HepG2 (cell line): ENCODE data around the gene CARD9. TPM values are rescaled to one million over a fixed set of nuclear protein-coding genes. Genes with fewer than 3 reads are reported as not detected.

Experiments used
- ADNP ChIP-seq: sonication (generic); formaldehyde crosslinking; IDR thresholded peaks from 2 replicates; pipeline ENCODE4 v1.4.0; 2020; ENCODE audit warnings: missing genetic modification reagents
- AHR ChIP-seq: IDR thresholded peaks from 2 replicates; pipeline ENCODE4 v1.6.1; 2018; ENCODE audit warnings: missing genetic modification reagents, missing compliant biosample characterization
- ELF1 ChIP-seq: sonication (generic); formaldehyde crosslinking; IDR thresholded peaks from 2 replicates; pipeline ENCODE4 v1.4.0; 2020; ENCODE audit warnings: missing genetic modification reagents
- HNRNPK ChIP-seq: fragments of 200-400 bp; formaldehyde crosslinking; IDR thresholded peaks from 2 replicates; pipeline ENCODE4 v1.6.1; 2018; ENCODE audit warnings: low read length, low read depth, moderate library complexity, mild to moderate bottlenecking; ENCODE audit not compliant: poor library complexity, severe bottlenecking
- IRF2 ChIP-seq: IDR thresholded peaks from 2 replicates; pipeline ENCODE4 v1.6.1; 2018; ENCODE audit warnings: missing genetic modification reagents, missing compliant biosample characterization
- KLF13 ChIP-seq: sonication (generic); formaldehyde crosslinking; IDR thresholded peaks from 2 replicates; pipeline ENCODE4 v1.4.0; 2020; ENCODE audit warnings: mild to moderate bottlenecking, missing genetic modification reagents
- MEF2D ChIP-seq: sonication (generic); formaldehyde crosslinking; IDR thresholded peaks from 2 replicates; pipeline ENCODE4 v1.5.1; 2020; ENCODE audit warnings: mild to moderate bottlenecking, missing genetic modification reagents
- PTBP1 ChIP-seq: fragments of 200-400 bp; formaldehyde crosslinking; IDR thresholded peaks from 2 replicates; pipeline ENCODE4 v1.6.1; 2018; ENCODE audit warnings: low read length, low read depth; ENCODE audit not compliant: poor library complexity, severe bottlenecking
- RFX5 ChIP-seq: IDR thresholded peaks from 2 replicates; pipeline ENCODE4 v1.6.1; 2011; ENCODE audit warnings: low read depth, low read length, improper control_type of control experiment
- SMAD1 ChIP-seq: sonication (generic); formaldehyde crosslinking; IDR thresholded peaks from 2 replicates; pipeline ENCODE4 v1.4.0; 2020; ENCODE audit warnings: missing genetic modification reagents, low read depth, mild to moderate bottlenecking, borderline replicate concordance
- SRSF9 ChIP-seq: fragments of 200-400 bp; formaldehyde crosslinking; IDR thresholded peaks from 2 replicates; pipeline ENCODE4 v1.6.1; 2018; ENCODE audit warnings: borderline replicate concordance, mild to moderate bottlenecking, low read depth, low read length; ENCODE audit not compliant: insufficient read depth, poor library complexity, severe bottlenecking
- SSRP1 ChIP-seq: IDR thresholded peaks from 2 replicates; pipeline ENCODE4 v1.6.1; 2016; ENCODE audit warnings: control low read depth
- TBX3 ChIP-seq: fragments of 450-650 bp; IDR thresholded peaks from 2 replicates; pipeline ENCODE4 v1.6.1; 2017; ENCODE audit warnings: antibody characterized with exemption, mild to moderate bottlenecking, inconsistent platforms, borderline replicate concordance
- THYN1 ChIP-seq: sonication (generic); formaldehyde crosslinking; IDR thresholded peaks from 2 replicates; pipeline ENCODE4 v1.8.1; 2023; ENCODE audit warnings: low read depth, mild to moderate bottlenecking, moderate library complexity, missing genetic modification reagents, borderline replicate concordance
- ZBTB42 ChIP-seq: sonication (generic); formaldehyde crosslinking; IDR thresholded peaks from 2 replicates; pipeline ENCODE4 v1.5.0; 2020; ENCODE audit warnings: mild to moderate bottlenecking, missing genetic modification reagents
- ZFP90 ChIP-seq: sonication (generic); formaldehyde crosslinking; IDR thresholded peaks from 2 replicates; pipeline ENCODE4 v1.8.0; 2022; ENCODE audit warnings: missing genetic modification reagents, mild to moderate bottlenecking, inconsistent platforms, borderline replicate concordance
- ZFYVE20 ChIP-seq: sonication (generic); formaldehyde crosslinking; IDR thresholded peaks from 2 replicates; pipeline ENCODE4 v1.8.0; 2023; ENCODE audit warnings: low read depth, mild to moderate bottlenecking, moderate library complexity, missing genetic modification reagents, borderline replicate concordance
- ZMYM2 ChIP-seq: sonication (generic); formaldehyde crosslinking; IDR thresholded peaks from 2 replicates; pipeline ENCODE4 v1.8.0; 2022; ENCODE audit warnings: mild to moderate bottlenecking, missing genetic modification reagents
- ZNF20 ChIP-seq: sonication (generic); formaldehyde crosslinking; IDR thresholded peaks from 2 replicates; pipeline ENCODE4 v1.4.0; 2020; ENCODE audit warnings: mild to moderate bottlenecking, moderate library complexity, missing genetic modification reagents
- ZNF224 ChIP-seq: sonication (generic); formaldehyde crosslinking; IDR thresholded peaks from 2 replicates; pipeline ENCODE4 v1.5.0; 2020; ENCODE audit warnings: mild to moderate bottlenecking, missing genetic modification reagents
- ZNF260 ChIP-seq: sonication (generic); formaldehyde crosslinking; IDR thresholded peaks from 2 replicates; pipeline ENCODE4 v1.4.0; 2020; ENCODE audit warnings: missing genetic modification reagents, low read depth, mild to moderate bottlenecking, borderline replicate concordance
- ZNF614 ChIP-seq: IDR thresholded peaks from 2 replicates; pipeline ENCODE4 v1.6.1; 2018; ENCODE audit warnings: missing biosample characterization, missing genetic modification reagents, inconsistent platforms, borderline replicate concordance
- ZNF761 ChIP-seq: sonication (generic); formaldehyde crosslinking; conservative IDR thresholded peaks from 2 replicates; pipeline ENCODE4 v1.4.0; 2020; ENCODE audit warnings: mild to moderate bottlenecking, missing genetic modification reagents
- ZNF768 ChIP-seq: sonication (generic); formaldehyde crosslinking; IDR thresholded peaks from 2 replicates; pipeline ENCODE4 v1.4.0; 2020; ENCODE audit warnings: missing genetic modification reagents
- ZSCAN22 ChIP-seq: sonication (generic); formaldehyde crosslinking; IDR thresholded peaks from 2 replicates; pipeline ENCODE4 v1.4.0; 2020; ENCODE audit warnings: mild to moderate bottlenecking, missing genetic modification reagents
- ZSCAN25 ChIP-seq: sonication (generic); formaldehyde crosslinking; IDR thresholded peaks from 2 replicates; pipeline ENCODE4 v1.8.0; 2022; ENCODE audit warnings: mild to moderate bottlenecking, missing genetic modification reagents
- ZSCAN31 ChIP-seq: sonication (generic); formaldehyde crosslinking; IDR thresholded peaks from 2 replicates; pipeline ENCODE4 v1.5.0; 2020; ENCODE audit warnings: low read depth, mild to moderate bottlenecking, missing genetic modification reagents
- polyA plus RNA-seq, 8 experiments: library from polyadenylated mRNA; depleted of rRNA in 3 of 8; stranded (reverse) in 7 of 8; unstranded in 1 of 8; fragments of >200 nt; fragmentation: Illumina TruSeq in 4 of 8; extraction: Trizol in 4 of 8; gene quantifications; 2 replicates each; pipeline versions ENCODE4 v1.2.1 to v1.2.3, GENCODE V29; 2011 to 2016; ENCODE audit warnings: low read depth in 4 of 8, missing spikeins in 1 of 8, mixed read lengths in 1 of 8; ENCODE audit not compliant: insufficient read depth in 1 of 8
- total RNA-seq, 5 experiments: library from RNA; depleted of rRNA; stranded (reverse); fragments of >200 nt; fragmentation: Illumina TruSeq; extraction: Trizol; gene quantifications; 2 replicates each; pipeline ENCODE4 v1.2.3, GENCODE V29; 2016; ENCODE audit warnings: low read depth in 1 of 5
- TF ChIP-seq, protein P1 (sequence below): sonication (generic); formaldehyde crosslinking; IDR thresholded peaks from 2 replicates; pipeline ENCODE4 v1.4.0; 2020; ENCODE audit warnings: missing genetic modification reagents
- TF ChIP-seq, protein P2 (sequence below): sonication (generic); formaldehyde crosslinking; IDR thresholded peaks from 2 replicates; pipeline ENCODE4 v1.5.0; 2020; ENCODE audit warnings: missing genetic modification reagents, mild to moderate bottlenecking, borderline replicate concordance
- TF ChIP-seq, protein P3 (sequence below): sonication (generic); formaldehyde crosslinking; conservative IDR thresholded peaks from 2 replicates; pipeline ENCODE4 v1.8.0; 2022; ENCODE audit warnings: missing genetic modification reagents

The CARD9 gene
- total and polyA plus RNA-seq, 2 of the 13 experiments (the other 11 are each of a cell fraction or from before 2014, with no cell fraction given): 3.3 to 7.4 TPM

DNA sequence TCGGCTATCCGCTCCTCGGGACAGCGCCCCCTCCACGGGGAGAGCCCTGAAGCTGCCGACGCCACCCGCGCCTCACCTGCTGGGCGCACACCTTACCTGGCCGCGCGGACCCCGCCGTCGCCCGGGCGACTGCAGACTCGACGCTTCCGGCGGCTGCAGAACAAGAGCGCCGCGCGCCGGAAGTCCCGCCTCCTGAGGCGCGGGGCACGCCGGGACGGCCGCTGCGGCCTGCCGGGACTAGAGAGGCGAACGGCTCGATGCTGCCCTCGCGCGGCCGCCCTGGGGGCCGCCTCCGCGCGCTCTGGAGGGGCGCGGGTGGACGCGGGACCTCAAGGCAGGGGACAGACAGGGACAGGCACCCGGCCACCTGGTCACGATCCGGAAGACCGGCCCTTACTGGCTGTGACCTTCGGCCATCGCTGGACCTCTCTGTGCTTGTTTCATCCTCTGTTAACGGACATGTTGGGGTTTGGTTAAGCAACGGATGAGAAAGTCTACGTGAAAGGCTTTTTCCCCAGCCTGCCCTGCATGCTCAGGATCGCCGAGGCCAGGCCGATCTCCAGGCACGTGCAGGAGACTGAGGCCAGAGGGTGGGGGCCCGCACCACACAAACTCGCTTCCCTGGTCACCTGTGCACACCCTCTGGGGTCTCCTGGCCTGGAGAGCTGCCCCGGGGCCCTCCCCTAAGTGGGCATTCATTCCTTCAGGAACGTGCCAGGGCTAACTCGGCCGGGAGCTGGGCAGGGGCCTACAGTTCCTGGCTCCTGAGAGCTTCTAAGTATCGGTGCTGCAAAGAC lies 26.8 kb upstream of the CARD9 start, which contains the start of gene SNAPC4 (continued):
- TF ChIP-seq ZNF20 (CRISPR knock-in tag) (no peak), THYN1 (no peak), ZFYVE20 (CRISPR knock-in tag) (no peak), RFX5 (no peak), ZFP90 (0 out of 2 replicates have a peak, but pooled peaks have one; percentile 19), ZBTB42 (CRISPR knock-in tag) (no peak), ZNF260 (CRISPR knock-in tag) (no peak), ZNF614 (CRISPR knock-in tag) (no peak), ZNF224 (no peak), TBX3 (no peak), ZNF761 (CRISPR knock-in tag) (no peak), ADNP (CRISPR knock-in tag) (no peak), SRSF9 (no peak), ZSCAN31 (CRISPR knock-in tag) (no peak), MEF2D (no peak), SMAD1 (CRISPR knock-in tag) (peak; percentile 26; the same call in 1 of the 2 replicates), ZSCAN22 (CRISPR knock-in tag) (no peak), HNRNPK (peak; percentile 14), IRF2 (CRISPR knock-in tag) (no peak; the same call in 1 of the 2 replicates), KLF13 (CRISPR knock-in tag) (peak; percentile 63; the same call in 1 of the 2 replicates), ZMYM2 (CRISPR knock-in tag) (no peak), ZNF768 (CRISPR knock-in tag) (peak; percentile 78), ELF1 (CRISPR knock-in tag) (no peak; the same call in 1 of the 2 replicates), SSRP1 (CRISPR knock-in tag) (no peak), AHR (no peak), PTBP1 (no peak), ZSCAN25 (peak; percentile 60)
- TF ChIP-seq, protein P1, sequence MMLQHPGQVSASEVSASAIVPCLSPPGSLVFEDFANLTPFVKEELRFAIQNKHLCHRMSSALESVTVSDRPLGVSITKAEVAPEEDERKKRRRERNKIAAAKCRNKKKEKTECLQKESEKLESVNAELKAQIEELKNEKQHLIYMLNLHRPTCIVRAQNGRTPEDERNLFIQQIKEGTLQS (CRISPR knock-in tag): no peak
- TF ChIP-seq, protein P2, sequence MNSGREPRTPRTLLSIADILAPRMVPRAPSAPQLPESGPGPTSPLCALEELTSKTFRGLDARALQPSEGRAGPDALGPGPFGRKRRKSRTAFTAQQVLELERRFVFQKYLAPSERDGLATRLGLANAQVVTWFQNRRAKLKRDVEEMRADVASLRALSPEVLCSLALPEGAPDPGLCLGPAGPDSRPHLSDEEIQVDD: no peak
- TF ChIP-seq, protein P3, sequence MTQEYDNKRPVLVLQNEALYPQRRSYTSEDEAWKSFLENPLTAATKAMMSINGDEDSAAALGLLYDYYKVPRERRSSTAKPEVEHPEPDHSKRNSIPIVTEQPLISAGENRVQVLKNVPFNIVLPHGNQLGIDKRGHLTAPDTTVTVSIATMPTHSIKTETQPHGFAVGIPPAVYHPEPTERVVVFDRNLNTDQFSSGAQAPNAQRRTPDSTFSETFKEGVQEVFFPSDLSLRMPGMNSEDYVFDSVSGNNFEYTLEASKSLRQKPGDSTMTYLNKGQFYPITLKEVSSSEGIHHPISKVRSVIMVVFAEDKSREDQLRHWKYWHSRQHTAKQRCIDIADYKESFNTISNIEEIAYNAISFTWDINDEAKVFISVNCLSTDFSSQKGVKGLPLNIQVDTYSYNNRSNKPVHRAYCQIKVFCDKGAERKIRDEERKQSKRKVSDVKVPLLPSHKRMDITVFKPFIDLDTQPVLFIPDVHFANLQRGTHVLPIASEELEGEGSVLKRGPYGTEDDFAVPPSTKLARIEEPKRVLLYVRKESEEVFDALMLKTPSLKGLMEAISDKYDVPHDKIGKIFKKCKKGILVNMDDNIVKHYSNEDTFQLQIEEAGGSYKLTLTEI (CRISPR knock-in tag): no peak
